HCT116 (cell line): ENCODE results near the gene NBL1. TPM values are rescaled to one million over a fixed set of nuclear protein-coding genes. Genes with fewer than 3 reads are reported as not detected.

Source experiments
- ATAC-seq: fragments of 200-7000 bp; cut with Tn5 transposase; 2 replicates; pipeline ENCODE4 v1.9.1; 2020; ENCODE audit warnings: mild to moderate bottlenecking, moderate library complexity
- BruUV-seq: library from RNA; stranded (reverse); fragments of 400-500 nt; replicated peaks from 2 replicates; lab custom pipeline; 2021; lab: Mats Ljungman, UMichigan
- CTCF ChIA-PET: fragments of 300-600 bp; sonication (Branson Sonifier 250); formaldehyde crosslinking; loops from one replicate; lab custom pipeline; 2021; ENCODE audit warnings: antibody characterized with exemption; lab: Charles Lee
- POLR2A ChIA-PET: fragments of 300-600, 350-600 bp; sonication (Branson Sonifier 250); formaldehyde crosslinking; loops from one replicate; lab custom pipeline; 2021; ENCODE audit warnings: antibody characterized with exemption; lab: Charles Lee
- RAD21 ChIA-PET, 2 experiments: fragments of 300-600 bp; sonication (Branson Sonifier 250); formaldehyde crosslinking; loops; one replicate each; lab custom pipeline; 2023; ENCODE audit warnings: low total read pairs in 2 of 2; ENCODE audit not compliant: uncharacterized antibody in 2 of 2, unreplicated experiment in 2 of 2, low non-redundant PET in 1 of 2; lab: Charles Lee
- DNase-seq: peaks from one replicate; pipeline ENCODE4 v3.0.0-alpha.2; 2010; ENCODE audit warnings: low read depth, low spot score
- H2AFZ ChIP-seq: fragments of 200-600 bp; shearing (Covaris generic), sonication (generic); 2 replicates; pipeline ENCODE4 v1.6.1; 2017; ENCODE audit warnings: low read depth, mixed run types, mixed read lengths, antibody characterized with exemption, low read length; ENCODE audit not compliant: poor library complexity, severe bottlenecking
- H3K27ac ChIP-seq: 2 replicates; pipeline ENCODE4 v1.5.1; 2012; ENCODE audit warnings: low read depth, low read length
- H3K27me3 ChIP-seq: fragments of 200-600 bp; sonication (generic); 2 replicates; pipeline ENCODE4 v1.6.1; 2016; ENCODE audit warnings: mixed run types, low read length, mixed read lengths; ENCODE audit not compliant: insufficient read depth
- H3K36me3 ChIP-seq, 2 experiments: fragments of 200-500 bp in 1 of 2; fragments of 200-600 bp in 1 of 2; sonication (Bioruptor generic) in 1 of 2; sonication (generic) in 1 of 2; 2 replicates each; pipeline versions ENCODE4 v1.5.1 to v1.6.1; 2014 to 2016; ENCODE audit warnings: low read length in 2 of 2, inconsistent platforms in 1 of 2, mixed read lengths in 1 of 2, mixed run types in 1 of 2; ENCODE audit not compliant: insufficient read depth in 2 of 2, control insufficient read depth in 1 of 2
- H3K4me1 ChIP-seq, 2 experiments: fragments of 200-600 bp in 1 of 2; sonication (generic) in 1 of 2; 2 replicates each; pipeline versions ENCODE4 v1.5.1 to v1.6.1; 2012 to 2017; ENCODE audit warnings: low read length in 2 of 2, inconsistent platforms in 1 of 2, mild to moderate bottlenecking in 1 of 2, mixed read lengths in 1 of 2, mixed run types in 1 of 2, moderate library complexity in 1 of 2; ENCODE audit not compliant: insufficient read depth in 2 of 2, control insufficient read depth in 1 of 2
- H3K4me2 ChIP-seq: fragments of 200-600 bp; sonication (generic); 2 replicates; pipeline ENCODE4 v1.6.1; 2017; ENCODE audit warnings: mixed run types, low read length, mixed read lengths
- H3K4me3 ChIP-seq, 2 experiments: fragments of 200-600 bp in 1 of 2; sonication (generic) in 1 of 2; replicated peaks in 1 of 2; 2 replicates each; pipeline ENCODE4 v1.5.1; 2011 to 2016; ENCODE audit warnings: low read length in 2 of 2, control low read depth in 1 of 2, low read depth in 1 of 2, mild to moderate bottlenecking in 1 of 2, mixed read lengths in 1 of 2, mixed run types in 1 of 2
- H3K79me2 ChIP-seq: fragments of 200-600 bp; sonication (generic); 2 replicates; pipeline ENCODE4 v1.6.1; 2017; ENCODE audit warnings: mild to moderate bottlenecking, mixed run types, low read length, moderate library complexity, mixed read lengths; ENCODE audit not compliant: insufficient read depth
- H3K9ac ChIP-seq: fragments of 200-600 bp; sonication (generic); 2 replicates; pipeline ENCODE4 v1.6.1; 2016; ENCODE audit warnings: low read length, mixed read lengths
- H3K9me2 ChIP-seq: fragments of 200-600 bp; sonication (generic), shearing (Covaris generic); 2 replicates; pipeline ENCODE4 v1.6.1; 2017; ENCODE audit warnings: mixed run types, mild to moderate bottlenecking, moderate library complexity; ENCODE audit not compliant: insufficient read depth
- H3K9me3 ChIP-seq, 2 experiments: fragments of 200-500 bp in 1 of 2; fragments of 200-600 bp in 1 of 2; sonication (Bioruptor generic) in 1 of 2; sonication (generic) in 1 of 2; 2 replicates each; pipeline ENCODE4 v1.6.1; 2014 to 2017; ENCODE audit warnings: low read length in 2 of 2, mixed read lengths in 2 of 2, inconsistent platforms in 1 of 2, low read depth in 1 of 2, mild to moderate bottlenecking in 1 of 2, mixed run types in 1 of 2, moderate library complexity in 1 of 2; ENCODE audit not compliant: control insufficient read depth in 1 of 2, insufficient read depth in 1 of 2
- H4K20me1 ChIP-seq: fragments of 200-600 bp; sonication (generic), shearing (Covaris generic); 2 replicates; pipeline ENCODE4 v1.6.1; 2017; ENCODE audit warnings: mixed run types, mild to moderate bottlenecking, moderate library complexity; ENCODE audit not compliant: insufficient read depth
- CBX3 ChIP-seq: IDR thresholded peaks from 2 replicates; pipeline ENCODE4 v1.6.1; 2012; ENCODE audit warnings: low read depth
- CEBPB ChIP-seq: IDR thresholded peaks from 2 replicates; pipeline ENCODE4 v1.6.1; 2012; ENCODE audit warnings: low read depth
- EGR1 ChIP-seq: IDR thresholded peaks from 2 replicates; pipeline ENCODE4 v1.6.1; 2012; ENCODE audit warnings: low read depth
- EZH2phosphoT487 ChIP-seq: fragments of 200-600 bp; IDR thresholded peaks from 2 replicates; pipeline ENCODE4 v1.6.1; 2018; ENCODE audit warnings: antibody characterized with exemption, borderline replicate concordance
- JUND ChIP-seq: IDR thresholded peaks from 2 replicates; pipeline ENCODE4 v1.6.1; 2012
- POLR2A ChIP-seq: IDR thresholded peaks from 2 replicates; pipeline ENCODE4 v1.7.0; 2011; ENCODE audit warnings: borderline replicate concordance; ENCODE audit not compliant: insufficient read depth, insufficient read length; ENCODE audit errors: extremely low read depth
- POLR2AphosphoS5 ChIP-seq: IDR thresholded peaks from 2 replicates; pipeline ENCODE4 v1.6.1; 2011; ENCODE audit warnings: mild to moderate bottlenecking, low read depth, low read length, moderate library complexity
- RAD21 ChIP-seq: IDR thresholded peaks from 2 replicates; pipeline ENCODE4 v1.6.1; 2012; ENCODE audit warnings: low read depth, mild to moderate bottlenecking
- SRF ChIP-seq: IDR thresholded peaks from 2 replicates; pipeline ENCODE4 v1.6.1; 2012; ENCODE audit warnings: low read depth
- ZNF274 ChIP-seq: fragments of 200-500 bp; sonication (Bioruptor generic); IDR thresholded peaks from 2 replicates; pipeline ENCODE4 v1.6.1; 2014; ENCODE audit warnings: mild to moderate bottlenecking, low read depth, low read length, inconsistent platforms
- intact Hi-C: fragments of 100-400 bp; cut with micrococcal nuclease; formaldehyde crosslinking; loops from 2 replicates; pipeline ENCODE4 v1.10.0; 2022
- total RNA-seq: library from RNA; stranded (reverse); gene quantifications from one replicate; pipeline ENCODE4 v1.2.1, GENCODE V29; 2021; ENCODE audit not compliant: unreplicated experiment
- TF ChIP-seq, protein P1 (sequence below): IDR thresholded peaks from 2 replicates; pipeline ENCODE4 v1.6.1; 2012
- TF ChIP-seq, protein P2 (sequence below): IDR thresholded peaks from 2 replicates; pipeline ENCODE4 v1.6.1; 2012
- TF ChIP-seq, protein P3 (sequence below): IDR thresholded peaks from 2 replicates; pipeline ENCODE4 v1.6.1; 2011; ENCODE audit warnings: mild to moderate bottlenecking, low read length, moderate library complexity; ENCODE audit not compliant: insufficient replicate concordance; ENCODE audit errors: extremely low read depth

The NBL1 gene
- total RNA-seq, 1 experiment from 2014 or later = 75.4 TPM

DNA sequence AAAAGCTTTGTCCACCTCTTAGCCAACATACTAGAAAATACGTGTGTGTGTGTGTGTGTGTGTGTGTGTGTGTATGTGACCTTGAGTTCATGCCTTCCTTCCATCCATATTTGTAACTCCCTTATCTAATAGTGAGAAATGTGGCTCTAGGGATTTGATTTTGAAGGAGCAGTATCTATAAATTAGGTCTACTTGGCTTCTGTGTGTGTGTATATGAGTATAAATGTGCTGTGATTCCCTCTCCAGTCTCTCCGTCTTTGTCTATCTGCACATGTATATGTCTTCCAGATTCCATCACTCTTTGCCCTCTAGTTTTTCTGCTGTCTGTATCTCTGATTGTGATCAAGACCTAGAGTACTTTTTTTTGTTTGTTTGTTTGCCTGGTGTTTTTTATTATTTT is 11.9 kb upstream of the NBL1 start:
- Histone ChIP-seq H3K4me3 (no peak overlapping the region), H2AFZ (no peak overlapping the region), H3K4me1 (peaks cover 0 to 6% of the 10 kb centered on the region in 2 experiments; a peak in 2 of 4 replicates), H3K36me3 (peaks cover 0 to 2% of the 10 kb centered on the region in 2 experiments; a peak in 1 of 4 replicates), H3K79me2 (no peaks in the 10 kb centered on the region), H3K9me2 (no peaks in the 10 kb centered on the region), H3K4me2 (no peak overlapping the region), H3K9ac (no peak overlapping the region), H3K27me3 (no peaks in the 10 kb centered on the region), H3K9me3 (no peaks in the 10 kb centered on the region), H3K27ac (no peak overlapping the region), H4K20me1 (no peaks in the 10 kb centered on the region)
- POLR2A ChIA-PET = no interaction called here
- ATAC-seq (no peak), DNase-seq (no peak)
- CTCF ChIA-PET = no interaction called here
- RAD21 ChIA-PET = no interaction called here
- intact Hi-C loops = no loop called here
- TF ChIP-seq, protein P1, sequence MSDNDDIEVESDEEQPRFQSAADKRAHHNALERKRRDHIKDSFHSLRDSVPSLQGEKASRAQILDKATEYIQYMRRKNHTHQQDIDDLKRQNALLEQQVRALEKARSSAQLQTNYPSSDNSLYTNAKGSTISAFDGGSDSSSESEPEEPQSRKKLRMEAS = no peak
- TF ChIP-seq ZNF274 (no peak), RAD21 (no peak), EZH2phosphoT487 (no peak), EGR1 (no peak), CBX3 (no peak), CEBPB (no peak), JUND (no peak), POLR2AphosphoS5 (no peak), SRF (no peak), POLR2A (no peak)
- TF ChIP-seq, protein P2, sequence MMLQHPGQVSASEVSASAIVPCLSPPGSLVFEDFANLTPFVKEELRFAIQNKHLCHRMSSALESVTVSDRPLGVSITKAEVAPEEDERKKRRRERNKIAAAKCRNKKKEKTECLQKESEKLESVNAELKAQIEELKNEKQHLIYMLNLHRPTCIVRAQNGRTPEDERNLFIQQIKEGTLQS = no peak
- TF ChIP-seq, protein P3, sequence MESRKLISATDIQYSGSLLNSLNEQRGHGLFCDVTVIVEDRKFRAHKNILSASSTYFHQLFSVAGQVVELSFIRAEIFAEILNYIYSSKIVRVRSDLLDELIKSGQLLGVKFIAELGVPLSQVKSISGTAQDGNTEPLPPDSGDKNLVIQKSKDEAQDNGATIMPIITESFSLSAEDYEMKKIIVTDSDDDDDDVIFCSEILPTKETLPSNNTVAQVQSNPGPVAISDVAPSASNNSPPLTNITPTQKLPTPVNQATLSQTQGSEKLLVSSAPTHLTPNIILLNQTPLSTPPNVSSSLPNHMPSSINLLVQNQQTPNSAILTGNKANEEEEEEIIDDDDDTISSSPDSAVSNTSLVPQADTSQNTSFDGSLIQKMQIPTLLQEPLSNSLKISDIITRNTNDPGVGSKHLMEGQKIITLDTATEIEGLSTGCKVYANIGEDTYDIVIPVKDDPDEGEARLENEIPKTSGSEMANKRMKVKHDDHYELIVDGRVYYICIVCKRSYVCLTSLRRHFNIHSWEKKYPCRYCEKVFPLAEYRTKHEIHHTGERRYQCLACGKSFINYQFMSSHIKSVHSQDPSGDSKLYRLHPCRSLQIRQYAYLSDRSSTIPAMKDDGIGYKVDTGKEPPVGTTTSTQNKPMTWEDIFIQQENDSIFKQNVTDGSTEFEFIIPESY = no peak
- no TSS peak for BruUV-seq
